ENCODE results near the gene ATG10.

ATG10 gene

DNA sequence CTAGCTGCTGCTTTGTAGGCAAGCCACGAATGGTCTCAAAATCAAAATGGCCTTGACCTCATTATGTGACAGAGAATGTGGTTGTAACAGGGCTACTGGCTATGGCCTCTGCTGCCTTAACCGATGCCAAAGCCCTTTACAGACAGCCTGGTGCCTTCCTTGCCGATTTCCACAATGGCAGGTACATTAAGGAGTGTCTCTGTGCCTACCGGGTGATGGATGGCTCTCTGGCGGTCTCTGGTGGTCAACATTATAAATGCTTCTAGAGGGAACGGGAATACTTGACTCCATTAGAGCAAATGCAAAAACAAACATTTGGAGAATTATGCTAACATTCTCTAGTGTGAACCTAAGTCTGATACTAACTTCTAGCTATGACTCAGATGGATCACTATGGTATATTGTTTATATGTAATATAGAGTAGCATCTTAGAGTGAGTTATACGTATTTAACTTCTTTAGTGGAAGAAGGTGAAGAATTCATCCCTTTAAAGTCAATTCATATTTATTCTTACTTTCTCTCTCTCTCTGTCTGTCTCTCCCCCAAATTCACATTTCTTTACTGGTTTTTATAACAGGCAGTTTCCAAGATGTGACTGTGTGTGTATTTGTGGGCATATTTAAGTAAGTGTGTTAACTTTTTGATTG is 253.8 kb downstream of the ATG10 start:
- DNase-seq (ENCODE audit: low spot score) = peak; percentile 65
- TF ChIP-seq, protein P1, sequence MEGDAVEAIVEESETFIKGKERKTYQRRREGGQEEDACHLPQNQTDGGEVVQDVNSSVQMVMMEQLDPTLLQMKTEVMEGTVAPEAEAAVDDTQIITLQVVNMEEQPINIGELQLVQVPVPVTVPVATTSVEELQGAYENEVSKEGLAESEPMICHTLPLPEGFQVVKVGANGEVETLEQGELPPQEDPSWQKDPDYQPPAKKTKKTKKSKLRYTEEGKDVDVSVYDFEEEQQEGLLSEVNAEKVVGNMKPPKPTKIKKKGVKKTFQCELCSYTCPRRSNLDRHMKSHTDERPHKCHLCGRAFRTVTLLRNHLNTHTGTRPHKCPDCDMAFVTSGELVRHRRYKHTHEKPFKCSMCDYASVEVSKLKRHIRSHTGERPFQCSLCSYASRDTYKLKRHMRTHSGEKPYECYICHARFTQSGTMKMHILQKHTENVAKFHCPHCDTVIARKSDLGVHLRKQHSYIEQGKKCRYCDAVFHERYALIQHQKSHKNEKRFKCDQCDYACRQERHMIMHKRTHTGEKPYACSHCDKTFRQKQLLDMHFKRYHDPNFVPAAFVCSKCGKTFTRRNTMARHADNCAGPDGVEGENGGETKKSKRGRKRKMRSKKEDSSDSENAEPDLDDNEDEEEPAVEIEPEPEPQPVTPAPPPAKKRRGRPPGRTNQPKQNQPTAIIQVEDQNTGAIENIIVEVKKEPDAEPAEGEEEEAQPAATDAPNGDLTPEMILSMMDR (IDR thresholded peaks at IDR 0.05; ENCODE audit: extremely low read depth, missing control alignments) = peak; percentile 48

DNA sequence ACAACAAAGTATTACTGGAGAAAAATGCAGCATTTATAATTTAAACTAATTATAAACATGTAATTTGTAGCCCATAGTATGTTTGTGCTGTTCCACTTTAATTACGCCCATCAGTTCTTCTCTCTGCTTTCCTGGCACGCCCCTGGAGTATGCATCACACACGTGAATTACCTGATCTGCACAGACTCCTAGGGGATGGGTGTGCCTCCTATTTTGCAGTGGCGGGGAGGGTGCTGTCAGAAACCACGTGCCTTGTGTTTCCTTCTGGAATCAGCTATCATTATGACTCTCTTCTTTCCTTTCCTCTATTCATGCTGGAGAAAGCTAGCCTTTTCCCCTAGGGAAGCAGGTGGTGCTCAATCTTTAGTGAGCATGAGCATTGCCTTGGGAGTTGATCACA is 263.1 kb downstream of the ATG10 start:
- TF ChIP-seq, protein P1 (IDR thresholded peaks at IDR 0.05; ENCODE audit: extremely low read depth, missing control alignments) = no peak
- no peak for DNase-seq (ENCODE audit: low spot score)

DNA sequence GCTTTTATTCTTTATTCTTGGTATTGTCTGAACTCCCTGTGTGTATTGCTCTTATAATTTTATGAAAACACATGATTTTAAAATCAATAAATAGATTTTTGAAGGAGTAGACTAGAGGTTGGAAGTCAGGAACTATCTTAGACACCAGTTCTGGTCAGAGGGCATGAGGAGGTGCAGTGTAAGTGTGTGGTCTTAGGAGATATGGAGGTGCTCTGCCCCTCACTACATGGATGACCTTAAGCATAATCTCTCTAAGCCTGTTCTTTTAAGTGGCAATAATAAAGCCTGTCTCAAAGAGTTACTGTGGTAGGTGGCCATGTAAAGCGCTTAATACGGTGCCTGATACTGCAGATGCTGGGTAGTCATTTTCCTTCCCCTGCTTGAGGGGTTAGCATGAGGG is 272.3 kb downstream of the ATG10 start:
- TF ChIP-seq, protein P1 (IDR thresholded peaks at IDR 0.05; ENCODE audit: extremely low read depth, missing control alignments) = no peak
- DNase-seq (ENCODE audit: low spot score) = no peak

- no peak for DNase-seq (ENCODE audit: low spot score)
- TF ChIP-seq, protein P1 (IDR thresholded peaks at IDR 0.05; ENCODE audit: extremely low read depth, missing control alignments) = no peak
These were observed 273.2 kb downstream of the ATG10 start for GRCh38 chr5:82244854-82245635.

GRCh38 chr5:82246960-82247574 is 275.2 kb downstream of the ATG10 start:
- TF ChIP-seq, protein P1 (IDR thresholded peaks at IDR 0.05; ENCODE audit: extremely low read depth, missing control alignments) = no peak

DNA sequence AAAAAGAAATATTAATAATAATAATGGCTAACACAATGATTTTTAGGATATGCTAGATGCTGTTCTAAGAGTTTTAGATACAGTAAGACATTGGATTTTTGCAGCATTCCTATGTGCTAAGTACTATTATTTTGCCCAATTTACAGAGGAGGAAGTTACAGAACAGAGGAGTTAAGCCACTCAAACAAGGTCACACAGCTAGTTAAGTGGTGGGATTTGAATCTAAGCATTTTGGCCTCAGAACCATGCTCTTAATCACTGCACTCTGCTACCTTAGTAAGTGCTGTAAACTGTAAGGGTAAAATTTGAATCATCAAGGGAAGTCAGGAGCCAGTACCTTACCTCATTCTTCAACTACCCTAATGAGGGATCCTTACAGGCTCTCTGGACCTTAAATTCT is 280.9 kb downstream of the ATG10 start:
- DNase-seq (ENCODE audit: low spot score) = no peak
- TF ChIP-seq, protein P1 (IDR thresholded peaks at IDR 0.05; ENCODE audit: extremely low read depth, missing control alignments) = no peak

More at GRCh38 chr5:82246960-82247574, 275.2 kb downstream of the ATG10 start:
- DNase-seq (ENCODE audit: low spot score) = no peak

DNA sequence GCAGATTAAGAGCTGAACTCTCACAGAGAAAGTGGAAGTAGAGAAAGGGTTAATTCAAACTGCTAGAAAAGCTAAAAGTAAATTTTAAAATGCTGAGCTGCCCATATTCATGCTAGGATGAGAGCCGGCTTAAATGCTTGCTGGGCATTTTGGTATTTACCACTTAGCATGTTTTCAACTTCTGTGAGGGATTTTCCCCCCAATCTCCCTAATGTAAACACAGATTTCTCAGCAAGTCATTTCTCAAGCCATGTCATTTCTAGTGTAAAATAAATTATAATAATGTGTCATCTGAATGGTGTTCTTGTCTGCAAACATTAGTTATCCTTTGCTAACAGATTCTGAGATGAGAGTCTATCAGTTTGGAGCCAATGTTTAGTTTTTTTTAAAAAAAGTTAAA is 284.0 kb downstream of the ATG10 start:
- TF ChIP-seq, protein P1 (IDR thresholded peaks at IDR 0.05; ENCODE audit: extremely low read depth, missing control alignments) = no peak
- DNase-seq (ENCODE audit: low spot score) = no peak
